SIG-M5 treated with dmso at 0.1 percent for 504 hours (cell line): ENCODE results near the gene BCAS1.

Source experiments
- DNase-seq: peaks from one replicate; lab custom pipeline; 2025; ENCODE audit not compliant: unreplicated experiment; lab: John Stamatoyannopoulos, UW

The BCAS1 gene

DNA sequence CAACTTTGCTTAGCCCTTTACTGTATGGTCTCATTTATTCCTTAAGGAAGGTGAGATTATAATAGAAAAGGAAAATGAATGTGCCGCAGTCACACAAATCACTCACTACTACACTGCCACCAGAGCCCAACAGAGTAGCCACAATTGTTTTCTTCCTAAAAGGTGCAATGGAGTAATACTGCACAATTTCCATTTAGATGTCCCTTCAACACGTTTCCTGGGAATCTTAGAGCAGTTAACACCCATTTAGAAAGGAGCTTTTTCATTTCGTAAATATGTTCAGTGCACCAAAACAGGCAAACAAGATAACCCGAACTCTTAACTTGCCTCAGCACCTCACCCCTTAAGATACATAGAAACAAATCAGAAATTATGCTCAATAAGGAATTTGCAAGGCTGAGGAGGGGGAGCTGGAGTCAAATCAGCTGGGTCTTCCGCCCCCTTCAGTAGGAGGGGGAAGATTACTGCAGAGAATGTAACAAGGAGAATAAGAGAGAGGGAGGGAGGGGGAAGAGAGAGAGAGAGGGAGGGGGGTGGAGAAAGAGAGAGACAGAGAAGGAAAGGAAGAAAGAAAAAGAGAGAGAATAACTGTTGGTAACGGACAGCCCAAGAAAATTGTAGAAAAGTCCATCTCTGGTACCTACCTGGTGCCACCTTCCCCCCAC lies 155.5 kb downstream of the BCAS1 start:
- DNase-seq: no peak

GRCh38 chr20:53914091-53914780 lies 156.2 kb downstream of the BCAS1 start:
- peak; percentile 68 for DNase-seq

GRCh38 chr20:53911301-53911700 lies 159.1 kb downstream of the BCAS1 start:
- DNase-seq: no peak

GRCh38 chr20:53910351-53911002 lies 159.9 kb downstream of the BCAS1 start:
- peak; percentile 79 for DNase-seq

- no peak for DNase-seq
These were observed 162.2 kb downstream of the BCAS1 start for GRCh38 chr20:53907968-53908751.

DNA sequence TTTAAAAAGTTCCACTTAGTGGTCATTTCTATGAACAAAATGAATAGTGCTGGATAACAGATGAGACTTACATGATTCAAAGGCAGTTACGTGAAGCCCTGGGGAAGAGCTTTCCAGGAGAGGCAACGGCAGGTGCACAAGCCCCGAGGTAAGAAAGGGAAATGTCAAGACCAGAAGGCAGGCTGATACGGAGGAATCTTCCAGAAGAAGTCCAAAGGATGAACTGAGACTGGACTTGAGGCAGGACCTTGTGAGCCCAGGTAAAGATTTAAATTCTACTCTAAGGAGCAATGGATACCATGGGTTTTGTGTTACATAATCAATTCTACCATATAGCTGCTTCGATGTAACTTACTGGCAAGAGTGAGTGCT lies 164.6 kb downstream of the BCAS1 start:
- no peak for DNase-seq

GRCh38 chr20:53905019-53905819 lies 165.2 kb downstream of the BCAS1 start:
- DNase-seq: no peak

GRCh38 chr20:53904261-53904660 lies 166.1 kb downstream of the BCAS1 start:
- DNase-seq: no peak

- DNase-seq: peak; percentile 98
These were observed 166.8 kb downstream of the BCAS1 start for GRCh38 chr20:53903652-53903987.

DNA sequence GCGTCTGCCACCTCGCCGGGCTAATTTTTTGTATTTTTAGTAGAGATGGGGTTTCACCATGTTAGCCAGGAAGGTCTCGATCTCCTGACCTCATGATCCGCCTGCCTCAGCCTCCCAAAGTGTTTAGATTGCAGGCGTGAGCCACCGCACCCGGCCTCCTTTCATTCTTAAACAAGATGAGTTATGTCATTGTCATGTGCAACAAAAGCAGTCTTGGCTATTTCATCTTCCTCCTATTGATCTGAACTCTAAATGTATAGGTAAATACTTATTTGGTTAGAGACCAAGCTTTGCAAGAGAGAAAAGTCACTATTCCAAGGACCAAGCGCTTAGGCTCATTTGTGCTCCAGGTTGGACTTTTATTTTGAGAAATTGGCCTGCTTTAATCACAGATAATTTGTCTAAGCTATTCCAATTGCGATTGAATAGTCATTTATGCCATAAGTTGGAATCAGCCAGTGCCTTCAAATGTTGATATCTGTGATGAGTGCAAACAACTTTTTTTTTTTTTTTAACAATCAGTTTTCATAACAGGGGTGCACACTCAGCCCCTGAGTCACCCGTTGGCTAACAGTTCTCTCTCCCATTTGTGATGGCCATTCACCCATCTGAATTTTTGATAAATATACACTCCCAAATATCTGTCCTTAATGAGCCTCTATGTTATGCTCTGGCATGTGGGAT lies 167.3 kb downstream of the BCAS1 start:
- no peak for DNase-seq

GRCh38 chr20:53901497-53902096 lies 168.8 kb downstream of the BCAS1 start:
- no peak for DNase-seq

DNA sequence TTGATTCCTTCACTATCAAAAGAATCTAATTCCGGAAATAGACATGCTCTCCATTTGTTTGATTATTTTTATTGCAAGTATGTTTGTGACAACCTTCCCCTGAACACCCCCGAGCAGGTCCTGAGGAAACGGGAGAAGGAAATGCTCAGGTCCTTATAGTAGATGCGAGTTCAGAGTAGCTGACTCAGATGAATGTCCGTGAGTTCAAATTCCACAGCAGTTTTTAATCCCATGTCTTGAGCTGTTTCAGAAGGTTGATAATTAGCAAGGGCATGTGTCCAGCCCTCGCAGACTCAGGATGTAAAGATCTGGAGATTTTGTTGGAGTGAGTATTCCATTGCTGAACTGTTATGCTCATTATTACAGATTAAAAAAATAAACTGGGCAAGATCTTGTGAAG lies 169.3 kb downstream of the BCAS1 start:
- no peak for DNase-seq

GRCh38 chr20:53900380-53900999 lies 169.9 kb downstream of the BCAS1 start:
- no peak for DNase-seq

DNA sequence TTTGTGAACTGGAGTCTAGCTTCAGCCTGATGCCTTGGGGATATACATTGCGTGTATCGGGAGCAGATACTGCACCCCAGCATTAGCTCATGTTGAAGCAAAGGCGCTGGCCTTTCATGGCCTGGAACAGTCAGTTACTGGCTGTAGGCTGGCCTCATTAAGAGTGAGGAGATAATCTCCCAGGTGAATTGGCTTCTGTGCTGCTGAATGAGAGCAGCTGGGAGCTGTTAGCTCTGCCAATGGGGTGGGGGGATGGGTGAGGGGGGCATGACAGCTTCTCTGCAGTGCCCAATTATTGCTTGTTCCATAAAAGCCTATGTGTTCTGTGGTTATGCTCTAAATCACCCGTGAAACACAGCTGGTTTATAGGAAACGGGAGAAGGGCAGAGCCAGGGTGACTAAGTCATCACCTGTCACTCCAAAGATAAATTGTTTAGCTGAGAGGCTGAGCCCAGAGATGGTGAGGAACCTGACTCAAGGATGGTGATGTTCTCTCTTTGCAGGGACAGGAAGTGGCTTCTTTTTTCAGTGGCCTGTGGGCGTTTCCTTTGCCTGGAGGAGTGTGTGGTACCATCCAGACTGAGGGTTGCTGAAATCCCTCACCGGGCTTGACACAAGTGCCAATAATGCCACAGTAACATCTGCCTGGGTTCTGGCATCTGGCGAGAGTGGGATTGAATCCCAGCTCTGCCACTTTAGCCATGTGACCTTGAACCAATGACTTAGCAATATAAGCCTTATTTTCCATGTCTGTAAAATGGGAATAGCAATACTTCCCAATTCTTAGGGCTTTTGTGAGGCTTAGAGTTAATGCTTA lies 170.8 kb downstream of the BCAS1 start:
- DNase-seq: peak; percentile 92

GRCh38 chr20:53898556-53898931 lies 171.8 kb downstream of the BCAS1 start:
- DNase-seq: no peak

DNA sequence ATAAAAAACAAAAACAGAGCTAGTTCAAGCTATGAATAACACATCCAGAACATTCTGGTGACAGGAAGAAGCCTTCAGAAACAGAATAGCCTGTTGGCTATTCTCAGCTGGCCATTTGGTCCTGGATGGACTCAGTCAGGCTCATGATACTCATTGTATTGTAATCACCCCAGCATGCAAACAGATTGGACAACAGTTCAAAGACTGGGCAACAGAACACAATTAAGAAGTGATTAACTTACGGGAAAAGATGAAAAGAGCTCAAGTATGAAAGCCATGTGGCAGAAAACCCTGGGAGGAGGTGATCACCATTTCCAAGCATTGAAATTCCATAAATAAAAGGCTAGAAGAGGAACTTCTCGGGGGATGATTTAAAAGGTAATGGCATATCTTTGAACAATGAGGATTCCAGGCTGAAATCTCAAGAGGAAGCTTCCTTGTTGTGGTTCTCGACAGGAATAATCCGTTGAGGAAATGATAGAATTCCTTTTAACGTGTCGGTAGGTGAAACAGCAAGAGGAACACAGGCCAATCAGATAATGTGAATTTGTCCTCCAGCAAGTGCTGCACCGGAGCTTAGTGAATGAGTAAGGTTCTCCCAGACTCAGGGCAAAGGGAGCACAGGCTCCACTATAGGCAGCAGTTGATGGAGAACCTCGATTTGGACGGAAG lies 172.4 kb downstream of the BCAS1 start:
- peak; percentile 89 for DNase-seq

GRCh38 chr20:53896647-53897046 lies 173.7 kb downstream of the BCAS1 start:
- no peak for DNase-seq

- no peak for DNase-seq
These were observed 174.4 kb downstream of the BCAS1 start for GRCh38 chr20:53896041-53896440.
